ENCODE measurements around the gene PPARA.

DNA sequence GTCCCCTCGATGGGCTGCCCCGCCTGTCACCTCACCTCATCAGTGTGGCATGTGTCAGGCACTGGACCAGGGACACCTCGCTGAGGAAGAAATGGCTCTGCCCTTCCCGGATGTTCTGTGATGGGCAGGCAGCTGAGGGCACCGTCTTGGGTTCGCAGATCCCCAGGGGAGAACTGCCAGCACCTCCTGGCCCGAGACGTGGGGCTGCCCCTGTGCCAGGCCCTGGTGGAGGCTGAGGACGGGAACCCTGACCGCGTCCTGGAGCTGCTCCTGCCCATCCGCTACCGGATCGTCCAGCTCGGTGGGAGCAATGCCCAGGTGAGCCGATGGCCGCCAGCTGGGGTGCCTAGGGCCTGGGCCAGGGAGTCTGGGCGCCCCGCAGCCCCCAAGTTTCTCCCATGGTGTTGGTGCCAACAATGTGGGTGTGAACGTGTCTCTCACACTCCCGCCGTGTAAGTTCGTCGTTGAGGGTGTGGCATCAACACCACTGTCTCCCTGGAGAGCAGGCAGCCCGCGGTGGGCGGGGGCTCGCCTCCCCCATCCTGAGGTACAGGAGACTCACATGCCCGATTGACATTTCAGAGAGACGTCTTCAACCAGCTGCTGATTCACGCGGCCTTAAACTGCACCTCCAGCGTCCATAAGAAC is 139.0 kb downstream of the PPARA start:
- TF ChIP-seq, protein P1, sequence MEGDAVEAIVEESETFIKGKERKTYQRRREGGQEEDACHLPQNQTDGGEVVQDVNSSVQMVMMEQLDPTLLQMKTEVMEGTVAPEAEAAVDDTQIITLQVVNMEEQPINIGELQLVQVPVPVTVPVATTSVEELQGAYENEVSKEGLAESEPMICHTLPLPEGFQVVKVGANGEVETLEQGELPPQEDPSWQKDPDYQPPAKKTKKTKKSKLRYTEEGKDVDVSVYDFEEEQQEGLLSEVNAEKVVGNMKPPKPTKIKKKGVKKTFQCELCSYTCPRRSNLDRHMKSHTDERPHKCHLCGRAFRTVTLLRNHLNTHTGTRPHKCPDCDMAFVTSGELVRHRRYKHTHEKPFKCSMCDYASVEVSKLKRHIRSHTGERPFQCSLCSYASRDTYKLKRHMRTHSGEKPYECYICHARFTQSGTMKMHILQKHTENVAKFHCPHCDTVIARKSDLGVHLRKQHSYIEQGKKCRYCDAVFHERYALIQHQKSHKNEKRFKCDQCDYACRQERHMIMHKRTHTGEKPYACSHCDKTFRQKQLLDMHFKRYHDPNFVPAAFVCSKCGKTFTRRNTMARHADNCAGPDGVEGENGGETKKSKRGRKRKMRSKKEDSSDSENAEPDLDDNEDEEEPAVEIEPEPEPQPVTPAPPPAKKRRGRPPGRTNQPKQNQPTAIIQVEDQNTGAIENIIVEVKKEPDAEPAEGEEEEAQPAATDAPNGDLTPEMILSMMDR (IDR thresholded peaks at IDR 0.05), result no peak
- no peak for TF ChIP-seq EZH2 (IDR thresholded peaks at IDR 0.05; ENCODE audit: borderline replicate concordance, insufficient read depth, low read depth, low read length, poor library complexity, severe bottlenecking)

Measured in B cell (primary cell).